H1 (cell line): Measurements from ENCODE around the gene ZFAND6. TPM values are rescaled to one million over a fixed set of nuclear protein-coding genes. Genes with fewer than 3 reads are reported as not detected.

ENCODE experiments used
- CBX5 ChIP-seq: fragments of 300-800, 300-1000 bp; sonication (generic); IDR thresholded peaks from 2 replicates; pipeline ENCODE4 v1.7.1; 2016; ENCODE audit warnings: antibody characterized with exemption, low read length, low read depth
- CEBPB ChIP-seq: IDR thresholded peaks from 2 replicates; pipeline ENCODE4 v1.6.1; 2012; ENCODE audit warnings: low read depth, low read length
- CHD1 ChIP-seq: IDR thresholded peaks from 2 replicates; pipeline ENCODE4 v1.6.1; 2012; ENCODE audit warnings: low read depth, low read length, improper control_type of control experiment
- GTF2F1 ChIP-seq: IDR thresholded peaks from 2 replicates; pipeline ENCODE4 v1.6.1; 2012; ENCODE audit warnings: low read depth, low read length, improper control_type of control experiment, borderline replicate concordance
- SIX5 ChIP-seq: IDR thresholded peaks from 2 replicates; pipeline ENCODE4 v1.6.1; 2011; ENCODE audit warnings: mild to moderate bottlenecking, low read depth, low read length
- YY1 ChIP-seq: IDR thresholded peaks from 2 replicates; pipeline ENCODE4 v1.6.1; 2011; ENCODE audit warnings: low read depth, mild to moderate bottlenecking, low read length
- polyA plus RNA-seq, 7 experiments: library from polyadenylated mRNA; depleted of rRNA in 3 of 7; stranded (reverse) in 5 of 7; unstranded in 2 of 7; fragments of >200 nt in 5 of 7; fragments of 200-250 nt in 2 of 7; gene quantifications; 1 replicate in 5 of 7; 2 replicates in 1 of 7; 4 replicates in 1 of 7; pipeline versions ENCODE4 v1.2.1 to v1.2.3, GENCODE V29; 2011 to 2013; ENCODE audit warnings: missing spikeins in 2 of 7, mixed read lengths in 2 of 7
- total RNA-seq: library from RNA; stranded (reverse); fragmentation: NEBNext Ultra II Directional; extraction: Animal tissue kit (Norgen Biotek cat#: 25700); gene quantifications from 2 replicates; pipeline ENCODE4 v1.2.1, GENCODE V29; 2021

ZFAND6 gene
- total and polyA plus RNA-seq, 2 of the 8 experiments (the other 6 are each of a cell fraction or from before 2014, with no cell fraction given), result 136 to 237 TPM

DNA sequence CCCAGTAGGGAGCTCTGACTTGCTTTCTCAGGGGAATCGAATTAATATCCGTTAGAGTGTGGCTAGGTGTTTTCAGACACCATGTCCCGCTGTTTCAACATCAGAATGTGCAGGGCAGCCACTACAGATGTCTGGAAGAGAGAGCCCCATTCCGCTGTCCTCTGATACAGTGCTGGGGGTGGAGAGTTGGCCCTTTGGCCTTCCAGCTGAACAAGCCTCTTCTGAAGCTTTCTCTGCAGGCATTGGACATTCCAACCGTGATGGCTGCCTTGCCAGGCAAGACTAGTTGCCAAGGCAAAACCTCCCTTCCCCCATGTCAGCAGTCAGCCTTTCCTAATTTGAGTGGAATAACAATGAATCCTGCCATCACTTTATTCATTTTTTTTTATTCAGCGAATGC, 94.9 kb downstream of the ZFAND6 start (continued):
- TF ChIP-seq GTF2F1 (no peak), YY1 (no peak), CEBPB (no peak), CHD1 (no peak), CBX5 (no peak), SIX5 (no peak)
- TF ChIP-seq, all 59 proteins: peak for 0
